A549 (cell line): Measurements from ENCODE around the gene RIOK1. TPM values are rescaled to one million over a fixed set of nuclear protein-coding genes. Genes with fewer than 3 reads are reported as not detected.
A peak's percentile ranks its signal among the peaks of the same experiment; 100 is the strongest.
"Not testable (repeated sequence)": the region's sequence is repeated elsewhere in the genome, so short reads cannot be mapped to it uniquely, and the experiment has no call there.

Source experiments
- ATAC-seq, 2 experiments: fragments of 200-7000 bp in 1 of 2; fragments of >200 bp in 1 of 2; cut with Nextera tagmentation in 1 of 2; cut with Tn5 transposase in 1 of 2; 3 replicates each; pipeline versions ENCODE4 v1.8.0 to v1.9.1; 2018 to 2020; ENCODE audit warnings: mild to moderate bottlenecking in 1 of 2, moderate library complexity in 1 of 2
- CTCF ChIA-PET: fragments of 300-600 bp; sonication (Branson Sonifier 250); formaldehyde crosslinking; extraction: SDS; loops from one replicate; lab custom pipeline; 2021; ENCODE audit warnings: antibody characterized with exemption, inconsistent platforms; lab: Yijun Ruan, JAX
- POLR2A ChIA-PET: fragments of 350-600 bp; formaldehyde crosslinking; extraction: SDS; loops from one replicate; lab custom pipeline; 2021; ENCODE audit warnings: antibody characterized with exemption, inconsistent platforms; lab: Yijun Ruan, JAX
- DNase-seq, 2 experiments: peaks; one replicate each; pipeline versions ENCODE4 v3.0.0 to v3.0.0-alpha.2; 2011 to 2016; ENCODE audit warnings: low read depth in 1 of 2, low spot score in 1 of 2
- FAIRE-seq: peaks from 2 replicates; lab custom pipeline; 2011; peaks lifted over from hg19 to GRCh38; lab: Jason Lieb, UNC
- H3K27ac ChIP-seq, 2 experiments: fragments of >200 bp; sonication (Bioruptor Twin); formaldehyde crosslinking; 3 replicates each; pipeline ENCODE4 v1.5.1; 2016 to 2017
- H3K4me1 ChIP-seq: fragments of >200 bp; sonication (Bioruptor Twin); formaldehyde crosslinking; 3 replicates; pipeline ENCODE4 v1.6.1; 2016
- H3K4me2 ChIP-seq: fragments of >200 bp; sonication (Bioruptor Twin); formaldehyde crosslinking; 3 replicates; pipeline ENCODE4 v1.6.1; 2016
- H3K4me3 ChIP-seq: fragments of >200 bp; sonication (Bioruptor Twin); formaldehyde crosslinking; 3 replicates; pipeline ENCODE4 v1.5.1; 2016
- H3K9me3 ChIP-seq: fragments of >200 bp; sonication (Bioruptor Twin); formaldehyde crosslinking; 3 replicates; pipeline ENCODE4 v1.6.1; 2016
- EP300 ChIP-seq, 2 experiments: fragments of >200 bp; sonication (Bioruptor Twin); formaldehyde crosslinking; IDR thresholded peaks; 2 replicates in 1 of 2; 3 replicates in 1 of 2; pipeline ENCODE4 v1.6.1; 2016 to 2017
- ESRRA ChIP-seq: fragments of 150-350 bp; IDR thresholded peaks from 2 replicates; pipeline ENCODE4 v1.6.1; 2014; ENCODE audit warnings: mild to moderate bottlenecking, low read length, borderline replicate concordance
- FOSL2 ChIP-seq, 2 experiments: fragments of 450-650 bp in 1 of 2; fragments of >200 bp in 1 of 2; sonication (Bioruptor Twin) in 1 of 2; formaldehyde crosslinking; IDR thresholded peaks; 2 replicates each; pipeline versions ENCODE4 v1.5.0 to v1.6.1; 2016 to 2020; ENCODE audit warnings: mild to moderate bottlenecking in 1 of 2, moderate library complexity in 1 of 2
- HES2 ChIP-seq: fragments of >200 bp; sonication (Bioruptor Twin); formaldehyde crosslinking; IDR thresholded peaks from 2 replicates; pipeline ENCODE4 v1.6.1; 2016
- HEYL ChIP-seq: fragments of 250-450 bp; sonication (Bioruptor Pico); IDR thresholded peaks from 2 replicates; pipeline ENCODE4 v1.8.0; 2021; ENCODE audit warnings: mild to moderate bottlenecking, moderate library complexity
- KDM1A ChIP-seq: fragments of 200-600 bp; sonication (generic); IDR thresholded peaks from 2 replicates; pipeline ENCODE4 v1.6.1; 2016; ENCODE audit warnings: low read depth, mild to moderate bottlenecking
- MAFK ChIP-seq: fragments of 450-650 bp; IDR thresholded peaks from 2 replicates; pipeline ENCODE4 v1.6.1; 2014; ENCODE audit not compliant: partially characterized antibody
- WGBS: methylation state at CpG from one replicate; pipeline ENCODE4 v1.1.6; 2017; ENCODE audit errors: missing lambda C conversion rate; 5-methylcytosine and 5-hydroxymethylcytosine counted together
- polyA plus RNA-seq, 4 experiments: library from polyadenylated mRNA; depleted of rRNA in 3 of 4; stranded (reverse); fragments of >200 nt; fragmentation: RNase III in 1 of 4; extraction: RNeasy Plus Mini Kit Qiagen cat#74134 plus additional on column Dnase treatment in 1 of 4; gene quantifications; 2 replicates in 3 of 4; 3 replicates in 1 of 4; pipeline ENCODE4 v1.2.3, GENCODE V29; 2011 to 2017

RIOK1 gene
- polyA plus RNA-seq, 2 of the 4 experiments (the other 2 are of a cell fraction): 16.1 to 20.4 TPM

- no peak overlapping the region for H3K4me3 ChIP-seq
- FAIRE-seq (no peak), ATAC-seq (no peak), DNase-seq (peak in 1 of 2 experiments; percentile 7)
- ChIA-PET POLR2A (no interaction called here), CTCF (no interaction called here)
- H3K9me3 ChIP-seq: no peaks in the 10 kb centered on the region
- TF ChIP-seq ESRRA: no peak
- TF ChIP-seq FOSL2 (IDR thresholded peaks at IDR 0.05): no peak
- TF ChIP-seq FOSL2 (CRISPR knock-in tag; IDR thresholded peaks at IDR 0.05): peak; percentile 46; the same call in 1 of the 2 replicates
- 69% methylated on average over 9 of the region's 9 CpGs for WGBS
- no peak overlapping the region for H3K4me2 ChIP-seq
- no peak overlapping the region for H3K27ac ChIP-seq
- H3K4me1 ChIP-seq: peaks cover 3% of the 10 kb centered on the region; the same call in 2 of the 3 replicates
These were observed 47.4 kb upstream of the RIOK1 start for GRCh38 chr6:7341989-7342742.

GRCh38 chr6:7343546-7344475 lies 45.8 kb upstream of the RIOK1 start:
- TF ChIP-seq HES2 (no peak), KDM1A (no peak), HEYL (no peak)
- TF ChIP-seq, all 56 proteins: peak for 0
- peaks cover 13% of the 10 kb centered on the region for H3K4me1 ChIP-seq
- no peaks in the 10 kb centered on the region for H3K9me3 ChIP-seq
- H3K4me3 ChIP-seq: no peak overlapping the region
- ChIA-PET POLR2A (no interaction called here), CTCF (no interaction called here)
- FAIRE-seq (no peak), ATAC-seq (no peak), DNase-seq (no peak)
- H3K4me2 ChIP-seq: no peak overlapping the region
- 78% methylated on average over 8 of the region's 29 CpGs for WGBS
- no peak overlapping the region; a peak in 1 of 6 replicates for H3K27ac ChIP-seq

GRCh38 chr6:7344773-7345450 lies 44.7 kb upstream of the RIOK1 start:
- FAIRE-seq, POLR2A ChIA-PET, ATAC-seq, H3K9me3 ChIP-seq, DNase-seq, H3K4me3 ChIP-seq, H3K27ac ChIP-seq, H3K4me2 ChIP-seq: not testable (repeated sequence)
- 89% methylated on average over 6 of the region's 10 CpGs for WGBS
- H3K4me1 ChIP-seq: peaks cover 13% of the 10 kb centered on the region
- CTCF ChIA-PET: interaction anchor here (1.1 kb wide), 1 partner anchor 69 kb away, joined by 4 read pairs; no protein-coding TSS in a partner anchor

- H3K4me3 ChIP-seq, H3K9me3 ChIP-seq, POLR2A ChIA-PET, FAIRE-seq: not testable (repeated sequence)
- H3K27ac ChIP-seq: peak overlapping the region; percentile 76 to 89
- CTCF ChIA-PET: interaction anchor here (1.5 to 1.8 kb wide), 2 partner anchors 16 to 25 kb away, joined by 3 to 4 read pairs; no protein-coding TSS in a partner anchor
- 0 out of 5 replicates have a peak, but pooled peaks of 1 of the 2 experiments have one; percentile 16 for TF ChIP-seq EP300 (IDR thresholded peaks at IDR 0.05)
- peak; percentile 69 for TF ChIP-seq MAFK
- peaks cover 13% of the 10 kb centered on the region for H3K4me1 ChIP-seq
- ATAC-seq (peak in 1 of 2 experiments; percentile 59; a peak in 3 of 6 replicates), DNase-seq (peak in 1 of 2 experiments; percentile 76)
- peak overlapping the region; percentile 48; the same call in 2 of the 3 replicates for H3K4me2 ChIP-seq
- 0% methylated on average over 1 of the region's 2 CpGs for WGBS
These were observed 42.0 kb upstream of the RIOK1 start for GRCh38 chr6:7347551-7347997.

GRCh38 chr6:7350591-7350990 lies 39.0 kb upstream of the RIOK1 start:
- POLR2A ChIA-PET: not testable (repeated sequence)

GRCh38 chr6:7351916-7352315 lies 37.7 kb upstream of the RIOK1 start:
- H3K27ac ChIP-seq, POLR2A ChIA-PET, H3K4me3 ChIP-seq, ATAC-seq, FAIRE-seq, H3K9me3 ChIP-seq, DNase-seq, H3K4me2 ChIP-seq: not testable (repeated sequence)
- peaks cover 12% of the 10 kb centered on the region for H3K4me1 ChIP-seq
- 21% methylated on average over 3 of the region's 3 CpGs for WGBS
- CTCF ChIA-PET: interaction anchor here (0.7 kb wide), 1 partner anchor 868 kb away, joined by 3 read pairs; no protein-coding TSS in a partner anchor

More at GRCh38 chr6:7350591-7350990, 39.0 kb upstream of the RIOK1 start:
- ATAC-seq, DNase-seq, H3K4me3 ChIP-seq, H3K4me2 ChIP-seq, H3K27ac ChIP-seq, FAIRE-seq, CTCF ChIA-PET, H3K9me3 ChIP-seq: not testable (repeated sequence)
- H3K4me1 ChIP-seq: peaks cover 13% of the 10 kb centered on the region
- 81% methylated on average over 1 of the region's 1 CpG for WGBS
